CD4-positive, alpha-beta T cell treated with Interleukin-1 beta for 1 hour (primary cell): Measurements from ENCODE around the gene HMGN1.
"Not testable (repeated sequence)": the region's sequence is repeated elsewhere in the genome, so short reads cannot be mapped to it uniquely, and the experiment has no call there.

Source experiments
- DNase-seq, 2 donors: peaks; one replicate each; pipeline ENCODE4 v3.0.0-alpha.2; 2020 to 2022

HMGN1 gene, protein sequence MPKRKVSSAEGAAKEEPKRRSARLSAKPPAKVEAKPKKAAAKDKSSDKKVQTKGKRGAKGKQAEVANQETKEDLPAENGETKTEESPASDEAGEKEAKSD

DNA sequence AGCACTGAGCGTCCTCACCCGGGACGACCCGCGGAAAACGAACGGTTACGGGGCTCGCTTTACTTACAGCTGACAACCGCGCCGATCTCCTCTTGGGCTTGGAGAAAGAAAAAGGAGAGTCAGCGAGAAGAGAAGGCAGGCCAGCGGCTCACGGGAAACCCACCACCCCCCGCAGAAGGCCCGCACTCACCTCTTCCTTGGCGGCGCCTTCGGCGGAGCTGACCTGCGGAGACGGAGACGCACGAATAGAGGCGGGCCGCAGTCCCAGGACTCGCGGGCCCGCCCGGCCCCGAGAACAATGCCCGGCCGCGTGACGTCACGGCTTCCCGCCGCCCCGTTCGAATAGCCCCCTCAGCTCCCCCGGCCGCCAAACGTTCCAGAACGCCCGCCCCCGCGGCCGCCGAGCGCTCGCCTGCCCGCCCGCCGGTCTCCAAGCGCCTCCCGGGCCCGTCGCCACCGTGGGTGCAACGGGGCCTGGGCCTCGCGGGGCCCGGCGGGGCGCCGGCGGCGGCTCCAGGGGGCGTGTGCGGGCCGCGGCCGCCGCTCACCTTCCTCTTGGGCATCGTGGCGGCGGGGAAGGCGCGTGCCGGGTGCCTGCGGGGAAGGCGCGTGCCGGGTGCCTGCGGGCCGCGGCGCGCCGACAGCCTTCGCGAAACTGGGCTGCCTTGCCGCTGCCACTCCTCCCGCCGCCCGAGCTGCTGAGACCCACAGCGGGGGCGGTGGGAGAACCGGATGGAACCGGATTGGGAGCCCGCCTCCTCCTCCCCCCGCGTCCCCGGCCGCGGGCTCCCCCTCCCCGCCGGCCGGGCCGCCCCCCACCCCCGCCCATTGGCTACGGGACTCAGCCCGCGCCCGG lies at the start of gene HMGN1:
HMGN1 (minus strand) TSS at position 734 of the 856 bp plus-strand sequence; CDS start at position 563, 171 bp downstream.
- DNase-seq, result peak; percentile 88 to 89

DNA sequence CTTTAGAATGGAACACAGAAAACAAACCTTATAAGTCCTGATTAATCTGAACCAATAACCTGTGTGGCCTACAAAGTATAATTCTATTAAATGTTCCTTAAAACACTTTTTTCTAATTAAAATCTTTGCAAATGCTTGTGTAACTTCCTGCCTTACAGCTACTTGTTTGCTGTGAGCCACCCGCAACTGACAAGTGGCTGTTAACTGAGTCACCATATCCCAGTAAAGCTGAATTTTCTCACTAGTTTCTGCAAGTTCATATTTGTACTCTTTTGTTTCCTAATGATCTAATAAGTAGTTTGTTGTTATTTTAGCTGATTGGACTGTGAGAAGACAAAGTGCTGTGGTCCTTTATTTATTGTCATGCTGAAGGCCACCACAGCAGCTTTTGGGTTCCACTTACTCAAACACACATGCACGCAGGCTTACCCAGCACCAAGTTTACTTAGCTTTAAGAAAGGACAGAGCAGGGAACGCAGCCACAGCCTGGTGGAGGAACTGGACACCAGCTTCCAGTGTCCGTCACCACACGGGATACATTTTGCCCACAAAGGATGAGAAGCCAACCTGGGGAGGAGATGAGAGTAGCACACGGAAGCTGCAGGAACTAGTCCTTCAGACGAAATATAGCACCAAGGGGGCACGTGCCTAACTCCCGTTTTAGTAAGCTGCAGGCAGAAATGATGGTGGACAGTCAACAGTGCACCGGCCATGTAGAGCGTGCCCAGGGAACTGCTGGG lies 48.9 kb upstream of the HMGN1 start:
- no peak for DNase-seq

DNA sequence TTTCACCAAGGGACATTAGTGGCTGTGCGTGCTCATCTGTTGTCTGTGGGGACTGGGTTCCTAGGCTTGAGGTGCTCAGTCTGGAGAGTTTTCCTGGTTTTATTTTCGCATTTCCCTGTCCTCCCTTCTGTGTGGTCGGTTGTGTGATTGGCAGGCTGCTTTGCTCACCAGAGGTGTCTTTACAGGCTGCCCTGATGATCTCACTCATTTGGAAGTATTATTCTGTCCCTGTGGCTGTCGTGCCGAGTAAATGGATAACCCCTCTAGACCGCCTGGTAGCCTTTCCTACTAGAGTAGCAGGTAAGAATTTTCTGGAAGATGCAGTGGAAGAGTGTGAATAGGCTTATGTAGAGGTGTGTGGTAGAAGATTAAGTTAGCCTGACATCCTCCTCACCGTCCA lies 44.1 kb upstream of the HMGN1 start:
- no peak for DNase-seq

GRCh38 chr21:39390212-39390765 lies 41.4 kb upstream of the HMGN1 start:
- DNase-seq, result no peak

DNA sequence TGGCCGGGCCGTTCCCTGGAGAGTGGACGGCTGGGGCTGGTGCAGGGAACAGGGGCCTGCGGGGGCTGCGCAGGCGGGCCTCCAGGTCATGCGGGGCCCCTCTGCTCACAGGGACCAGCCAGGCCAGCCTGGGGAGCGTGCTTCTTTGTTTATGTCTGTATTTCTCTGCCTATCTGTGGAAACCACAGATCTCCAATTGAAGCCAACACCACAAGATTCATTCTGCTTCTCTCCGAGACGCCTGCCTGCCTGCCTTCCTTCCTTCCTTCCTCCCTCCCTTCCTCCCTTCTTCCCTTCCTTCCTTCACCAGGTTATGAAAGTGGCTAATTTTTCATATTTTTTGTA lies 39.9 kb upstream of the HMGN1 start:
- no peak for DNase-seq

- peak; percentile 84 to 86 for DNase-seq
Observed at GRCh38 chr21:39388038-39388810, 39.3 kb upstream of the HMGN1 start.

GRCh38 chr21:39387461-39388037 lies 38.7 kb upstream of the HMGN1 start:
- DNase-seq, result peak; percentile 91 to 93

GRCh38 chr21:39386899-39387298 lies 38.0 kb upstream of the HMGN1 start:
- no peak for DNase-seq

- DNase-seq, result peak in 1 of 2 donors; percentile 22
Observed at GRCh38 chr21:39386194-39386593, 37.3 kb upstream of the HMGN1 start.

DNA sequence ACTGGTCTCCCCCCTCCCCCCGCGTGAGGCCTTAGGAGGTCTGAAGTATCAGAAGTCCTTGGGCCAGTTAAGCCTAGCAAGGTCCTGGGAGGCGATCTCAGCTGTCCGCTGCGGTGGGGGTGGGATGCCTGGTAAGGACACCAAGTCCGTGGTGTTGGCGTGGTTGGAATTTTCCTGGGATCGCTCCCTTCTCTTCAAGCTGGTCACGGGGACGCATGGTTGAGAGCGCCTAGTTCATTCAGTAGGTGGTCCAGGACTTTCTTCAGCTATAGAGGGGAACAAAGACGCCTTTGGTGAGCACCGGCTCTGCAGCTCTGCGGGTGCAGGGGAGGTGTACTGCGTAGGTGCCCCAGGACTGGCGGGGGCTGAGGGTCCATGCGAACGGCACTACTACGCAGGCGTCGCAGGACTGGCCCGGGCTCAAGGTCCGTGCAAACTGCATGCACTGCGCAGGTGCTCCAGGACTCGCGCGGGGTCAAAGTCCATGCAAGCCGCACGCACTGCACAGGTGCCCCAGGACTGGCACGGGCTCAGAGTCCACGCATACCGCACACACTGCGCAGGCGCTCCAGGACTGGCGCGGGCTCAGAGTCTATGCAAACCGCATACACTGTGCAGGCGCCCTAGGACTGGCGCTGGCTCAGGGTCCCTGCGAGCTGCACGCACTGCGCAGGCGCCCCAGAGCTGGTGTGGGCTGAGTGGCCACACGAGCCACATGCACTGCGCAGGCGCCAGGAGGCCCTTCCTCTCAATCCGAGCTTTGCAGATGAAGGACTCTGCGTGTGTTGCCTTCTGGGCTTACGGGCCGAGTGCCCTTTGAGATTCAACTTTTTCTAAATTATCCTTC lies 36.6 kb upstream of the HMGN1 start:
- DNase-seq, result peak; percentile 61 to 78

DNA sequence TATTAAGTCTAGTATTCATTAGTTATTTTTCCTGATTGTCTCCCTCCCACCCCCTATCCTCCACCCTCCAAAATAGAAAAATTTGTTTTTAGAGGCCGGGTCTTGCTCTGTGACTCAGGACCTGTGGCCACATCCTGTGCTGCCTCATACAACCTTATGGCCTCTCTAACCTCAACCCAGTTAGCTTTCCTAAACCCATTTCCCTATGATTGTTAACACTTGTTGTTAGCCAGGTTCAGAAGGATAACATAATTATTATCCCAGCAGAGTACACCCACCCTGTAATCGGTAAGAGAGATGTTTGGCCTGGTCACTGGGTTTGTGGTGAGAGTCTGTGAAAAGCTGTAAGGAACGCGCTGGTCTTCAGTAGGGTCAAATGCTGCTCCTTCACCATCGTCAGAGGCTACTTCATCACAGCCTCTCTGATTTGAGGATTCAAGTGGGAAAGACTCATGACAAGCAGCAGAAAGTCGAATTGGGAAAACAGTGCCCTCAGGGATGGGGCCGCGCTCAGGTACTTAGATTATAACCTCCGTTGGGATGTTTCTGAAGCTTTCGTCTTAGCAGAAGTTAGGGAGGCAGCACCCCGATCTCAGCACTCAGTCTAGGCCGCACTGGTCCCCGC lies 35.9 kb upstream of the HMGN1 start:
- no peak for DNase-seq

- DNase-seq, result not testable (repeated sequence)
Observed at GRCh38 chr21:39382096-39382495, 33.2 kb upstream of the HMGN1 start.

- DNase-seq, result no peak
Observed at GRCh38 chr21:39381009-39381408, 32.1 kb upstream of the HMGN1 start.

DNA sequence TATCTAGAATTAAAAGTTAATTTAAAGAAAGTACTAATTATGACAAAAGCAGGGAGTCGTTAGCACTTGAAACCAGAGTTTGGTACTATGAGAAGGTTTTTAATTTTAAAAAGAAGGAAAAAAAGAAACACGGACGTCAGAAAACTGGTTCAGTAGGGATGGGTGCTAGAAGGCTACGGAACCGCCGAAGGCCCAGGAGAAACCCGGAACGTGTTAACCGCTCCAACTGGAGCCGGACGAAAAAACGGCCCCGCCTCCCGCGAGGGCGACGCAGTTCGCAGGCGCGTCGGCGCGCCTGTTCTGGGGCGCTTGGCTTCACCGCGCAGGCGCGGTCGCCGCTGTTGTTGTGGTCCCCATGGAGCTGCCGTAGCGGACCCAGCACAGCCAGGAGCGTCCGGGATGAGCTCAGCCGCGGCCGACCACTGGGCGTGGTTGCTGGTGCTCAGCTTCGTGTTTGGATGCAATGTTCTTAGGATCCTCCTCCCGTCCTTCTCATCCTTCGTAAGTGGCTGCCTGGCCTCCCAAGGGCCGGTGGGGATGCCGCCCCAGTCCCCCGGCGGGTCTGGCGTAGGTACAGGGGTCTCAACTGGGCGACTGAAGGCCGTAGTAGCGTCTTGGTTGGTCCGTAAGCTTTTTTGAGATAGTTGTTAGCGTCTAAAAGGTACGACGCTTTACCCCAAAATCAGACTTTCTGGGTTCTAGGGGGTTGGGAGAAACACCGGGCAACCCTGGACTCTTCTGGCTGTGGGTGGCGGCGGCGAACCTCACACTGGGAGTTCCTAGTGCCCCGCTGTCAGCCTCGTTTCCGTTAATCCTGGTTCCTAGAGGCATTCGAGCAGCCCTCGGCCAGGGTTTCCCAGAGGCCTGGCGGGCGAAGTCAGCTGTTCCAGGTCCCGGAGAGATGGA lies 31.4 kb upstream of the HMGN1 start:
- peak; percentile 93 to 95 for DNase-seq

- DNase-seq, result no peak
Observed at GRCh38 chr21:39377444-39378050, 28.7 kb upstream of the HMGN1 start.

- no peak for DNase-seq
Observed at GRCh38 chr21:39375446-39375845, 26.6 kb upstream of the HMGN1 start.

DNA sequence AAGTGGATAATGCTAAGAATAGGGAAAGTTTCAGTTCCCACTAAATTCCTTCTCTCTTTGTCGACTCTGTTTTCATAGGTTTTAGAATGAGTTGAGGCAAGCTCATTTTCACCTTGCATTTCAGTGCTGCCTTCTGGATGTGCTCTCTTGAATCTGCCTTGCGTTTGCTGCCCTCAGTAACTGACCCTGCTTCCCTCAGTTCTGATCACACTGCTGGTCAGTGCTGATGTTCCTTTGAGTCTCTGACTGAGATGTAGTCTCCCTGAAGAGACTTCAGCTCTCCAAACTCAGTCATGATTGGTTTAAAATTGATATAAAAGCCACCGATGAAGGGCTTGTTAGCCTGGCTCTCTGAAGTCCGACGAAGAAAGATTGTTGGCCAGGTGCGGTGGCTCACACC lies 25.2 kb upstream of the HMGN1 start:
- no peak for DNase-seq

DNA sequence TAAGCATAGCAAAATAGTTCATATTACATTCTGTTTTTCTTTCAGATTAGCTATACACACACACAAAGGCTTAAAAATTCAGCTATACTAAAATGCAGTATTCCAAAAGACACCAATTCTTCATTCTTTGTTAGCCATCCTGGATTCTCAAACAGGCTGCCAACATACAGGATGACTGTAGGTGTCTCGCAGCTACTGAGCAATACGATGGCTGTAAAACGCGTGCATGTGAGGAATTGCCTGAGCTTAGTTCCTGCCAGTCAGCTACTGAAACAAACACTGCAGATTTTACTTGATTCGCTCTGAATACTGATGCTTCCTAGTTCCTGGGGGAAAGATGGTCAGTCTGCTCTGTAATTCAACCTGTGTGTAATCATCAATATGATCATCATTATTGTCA lies 24.7 kb upstream of the HMGN1 start:
- DNase-seq, result peak in 1 of 2 donors; percentile 20

- DNase-seq, result peak in 1 of 2 donors; percentile 19
Observed at GRCh38 chr21:39369896-39370288, 21.0 kb upstream of the HMGN1 start.
